ENCODE data around the gene RBBP7.

RBBP7 gene

DNA sequence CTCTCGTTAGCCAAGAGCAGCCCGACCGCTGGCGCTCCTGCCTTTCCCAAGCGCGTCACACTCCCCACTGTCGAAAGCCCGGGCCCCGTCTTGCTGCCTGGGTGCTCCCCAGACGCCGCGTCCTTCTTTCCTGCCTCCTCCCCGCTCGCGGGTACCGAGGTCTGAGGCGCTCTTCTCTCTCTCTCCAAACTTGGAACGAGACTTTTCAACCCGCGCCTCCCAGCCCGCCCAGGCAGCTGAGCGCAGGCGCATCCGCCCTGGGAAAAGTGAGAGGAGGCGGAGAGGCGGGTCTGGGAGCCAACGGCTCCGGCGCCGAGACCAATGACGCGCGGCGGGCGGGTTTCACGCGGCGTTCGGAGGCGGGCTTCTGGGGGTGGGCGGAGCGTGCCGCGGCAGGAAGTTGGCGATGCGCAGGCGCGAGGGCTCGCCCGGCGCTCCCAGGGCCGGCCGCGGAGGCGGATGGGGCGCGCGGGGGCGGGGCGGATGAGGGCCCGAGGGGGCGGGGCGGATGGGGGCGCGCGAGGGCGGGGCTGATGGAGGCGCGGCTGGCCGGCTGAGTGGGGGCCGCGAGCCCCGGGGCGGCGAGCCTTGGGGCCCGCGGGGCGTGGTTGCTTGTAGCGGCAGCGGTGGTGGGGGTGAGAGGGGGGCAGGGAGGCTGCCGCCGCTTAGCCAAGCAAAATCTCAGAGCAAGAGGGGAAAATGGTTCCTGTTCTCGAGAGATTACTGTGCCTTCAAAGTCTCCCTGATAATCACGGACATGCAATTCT is at the start of gene RBBP7:
TSS of gene RBBP7 (minus strand) at position 268 of the 767 bp plus-strand sequence. CDS start 309 bp downstream, outside the sequence.
- peak; percentile 94 for DNase-seq (ENCODE audit: low read depth)

DNA sequence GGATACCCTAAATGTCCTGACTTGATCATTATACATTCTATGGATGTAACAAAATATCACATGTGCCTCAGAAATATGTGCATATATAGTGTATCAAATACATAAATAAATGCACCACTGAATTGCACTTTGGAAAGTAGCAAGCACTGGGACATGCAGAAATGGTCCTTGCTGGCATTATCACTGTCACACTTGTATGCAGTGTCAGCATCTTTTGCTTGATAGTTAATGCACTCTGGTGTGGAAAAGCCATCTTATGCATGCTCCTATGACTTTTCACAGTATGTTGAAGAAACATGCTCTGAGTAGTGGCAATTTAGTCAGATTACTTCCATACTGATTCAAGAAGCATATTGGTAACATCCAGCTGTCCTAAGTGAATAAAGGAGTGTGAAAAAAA is 48.8 kb upstream of the RBBP7 start:
- DNase-seq (ENCODE audit: low read depth): no peak

DNA sequence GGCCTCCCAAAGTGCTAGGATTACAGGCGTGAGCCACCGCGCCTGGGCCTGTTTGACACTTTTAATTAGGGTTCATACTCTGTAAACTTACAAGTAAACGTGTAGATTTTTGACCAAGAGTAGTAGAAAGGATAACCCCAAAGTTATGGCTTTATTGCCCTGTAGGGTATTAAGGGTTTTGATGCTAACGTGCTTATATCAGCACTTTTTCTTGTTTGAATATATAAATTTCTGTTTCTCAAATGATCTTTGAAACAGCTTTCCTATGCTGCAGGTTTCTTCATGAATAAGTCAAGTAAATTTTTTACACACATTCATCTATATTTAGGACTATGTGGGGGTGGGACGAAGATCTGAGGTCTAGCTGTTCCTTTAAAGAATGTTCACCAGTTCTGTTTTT is 47.0 kb upstream of the RBBP7 start:
- no peak for DNase-seq (ENCODE audit: low read depth)

DNA sequence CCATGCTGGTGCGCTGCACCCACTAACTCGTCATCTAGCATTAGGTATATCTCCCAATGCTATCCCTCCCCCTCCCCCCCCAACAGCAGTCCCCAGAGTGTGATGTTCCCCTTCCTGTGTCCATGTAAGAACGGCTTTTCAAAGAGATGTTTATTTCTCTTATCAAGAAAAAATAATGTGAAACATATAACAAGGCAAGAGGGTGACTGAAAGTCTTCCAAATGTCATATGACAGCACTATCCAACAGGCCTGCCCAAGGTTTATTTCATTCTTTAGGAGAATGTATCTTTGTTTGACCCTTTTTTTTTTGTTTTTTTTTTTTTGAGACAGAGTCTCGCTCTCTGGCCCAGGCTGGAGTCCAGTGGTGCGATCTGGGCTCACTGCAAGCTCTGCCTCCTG is 46.4 kb upstream of the RBBP7 start:
- DNase-seq (ENCODE audit: low read depth): no peak

DNA sequence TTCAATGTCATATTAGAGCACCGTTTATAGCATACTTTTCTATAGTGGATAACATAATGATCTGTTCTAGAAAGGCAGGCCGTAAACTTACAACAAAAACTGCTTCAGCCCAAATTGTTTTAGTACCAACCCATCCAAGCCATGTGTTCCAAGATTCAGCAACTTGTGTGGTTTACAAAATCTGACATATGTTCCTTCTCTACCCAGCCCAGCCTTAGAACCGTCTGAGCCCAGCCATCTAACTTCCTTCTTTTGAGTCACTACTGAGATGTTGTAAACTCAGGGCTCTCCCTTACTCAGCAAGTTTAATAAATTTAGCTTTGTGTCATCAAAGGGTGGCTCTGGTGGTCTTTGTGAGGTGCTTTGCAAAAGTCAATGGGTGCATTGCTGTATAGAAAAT is 43.9 kb upstream of the RBBP7 start:
- no peak for DNase-seq (ENCODE audit: low read depth)

DNA sequence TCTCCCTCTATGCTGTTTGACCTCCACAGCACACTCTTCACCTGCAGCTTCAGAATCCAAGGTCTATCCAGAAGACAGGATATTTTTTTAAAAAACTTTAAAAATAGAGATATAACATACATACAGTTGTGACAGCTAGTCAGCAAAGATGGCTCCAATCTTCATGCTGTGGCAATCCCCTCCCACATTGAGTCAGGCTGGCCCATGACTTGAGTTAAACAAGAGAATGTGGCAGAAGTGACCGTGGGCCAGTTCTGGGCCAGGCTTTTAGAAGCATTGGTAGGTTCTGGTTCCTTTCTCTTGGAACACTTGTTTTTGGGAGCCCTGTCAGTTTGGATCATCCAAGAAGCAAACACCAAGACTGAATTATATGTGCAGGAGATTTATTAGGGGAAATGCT is 40.2 kb upstream of the RBBP7 start:
- no peak for DNase-seq (ENCODE audit: low read depth)

DNA sequence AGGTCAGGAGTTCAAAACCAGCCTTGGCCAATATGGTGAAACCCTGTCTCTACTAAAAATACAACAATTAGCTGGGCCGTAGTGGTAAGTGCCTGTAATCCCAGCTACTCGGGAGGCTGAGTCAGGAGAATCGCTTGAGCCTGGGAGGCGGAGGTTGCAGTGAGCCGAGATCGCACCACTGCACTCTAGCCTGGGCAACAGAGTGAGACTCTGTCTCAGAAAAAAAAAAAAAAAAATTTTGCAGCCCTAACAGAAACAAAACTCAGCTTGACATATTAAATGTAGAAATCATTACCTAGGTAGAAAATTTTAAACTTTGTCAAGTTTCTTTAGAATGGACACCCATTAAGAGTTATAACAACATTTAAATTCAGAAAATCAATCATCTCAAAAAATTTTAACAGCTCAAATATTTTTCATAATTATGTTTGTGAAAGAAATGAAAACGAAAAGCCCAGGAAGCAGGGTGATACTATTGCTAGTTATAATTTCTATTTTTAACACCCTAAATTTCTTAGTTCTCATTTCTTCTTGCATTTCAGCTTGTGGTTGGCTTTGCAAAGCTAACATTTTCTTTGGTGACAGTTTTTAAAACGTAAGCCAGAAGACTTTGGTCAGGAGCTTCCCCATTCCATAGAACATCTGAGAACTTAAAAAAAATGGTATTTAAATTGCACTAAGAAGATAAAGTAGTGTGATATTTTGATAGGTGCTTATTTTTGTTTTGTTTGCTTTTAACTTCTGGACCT is 33.3 kb upstream of the RBBP7 start:
- DNase-seq (ENCODE audit: low read depth): no peak

DNA sequence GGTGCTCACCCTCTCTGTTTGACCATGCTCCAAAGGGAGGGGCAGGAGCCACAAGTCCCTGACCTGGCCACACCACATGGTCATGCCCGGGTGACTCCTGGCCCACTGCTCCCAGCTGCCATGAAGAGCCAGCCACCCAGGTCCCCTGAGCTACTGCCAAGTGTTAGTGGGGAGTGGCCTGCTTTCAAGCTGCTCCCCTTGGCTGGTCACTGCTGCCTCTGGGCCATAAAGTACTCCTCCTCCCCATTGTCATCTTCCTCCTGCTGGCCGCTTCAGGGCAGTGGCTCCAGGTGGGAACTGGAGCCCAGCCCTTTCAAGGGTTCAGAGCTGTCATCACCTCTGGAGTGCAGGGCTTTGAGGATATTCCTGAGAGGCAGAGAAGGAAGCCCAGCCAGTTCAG is 27.3 kb upstream of the RBBP7 start:
- no peak for DNase-seq (ENCODE audit: low read depth)

DNA sequence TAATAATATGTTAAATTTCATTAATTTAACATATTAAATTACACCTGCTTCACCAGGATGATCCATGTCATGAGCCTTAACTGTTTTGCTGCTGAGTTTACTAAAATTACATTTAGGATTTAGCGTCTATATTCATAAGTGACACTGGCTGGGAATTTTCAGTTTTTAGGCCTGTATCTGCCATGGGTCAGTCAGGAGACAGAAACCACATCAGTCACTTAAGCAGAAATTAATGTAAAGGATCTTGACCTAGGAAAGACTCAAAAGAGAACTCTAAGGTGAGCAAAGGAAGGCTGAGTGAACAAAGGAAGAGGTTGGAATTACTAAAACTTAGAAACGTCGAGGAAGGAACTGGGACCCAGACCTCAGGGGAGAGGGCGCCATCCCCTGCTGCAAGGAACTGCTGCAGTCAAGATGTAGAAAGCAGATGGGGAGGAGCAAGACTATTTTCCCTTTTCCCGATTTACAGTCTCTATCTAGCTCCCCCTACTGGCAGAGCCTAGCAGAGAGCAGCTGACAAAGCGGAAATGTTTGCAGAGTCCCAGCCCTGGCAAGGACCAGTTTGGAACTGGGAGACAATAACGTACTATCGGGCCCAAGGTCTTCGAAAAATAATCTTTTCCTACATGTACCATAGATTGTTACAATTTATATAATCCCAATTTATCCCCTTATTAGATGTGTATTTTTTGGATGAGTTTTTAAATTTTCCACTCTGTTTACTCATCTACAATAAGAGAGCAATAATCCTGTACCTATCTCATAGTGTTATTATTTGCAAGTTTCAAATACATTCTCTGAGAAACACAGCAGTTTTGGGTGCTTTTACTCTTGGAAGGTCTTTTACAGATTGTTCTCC is 22.6 kb upstream of the RBBP7 start:
- peak; percentile 29 for DNase-seq (ENCODE audit: low read depth)

DNA sequence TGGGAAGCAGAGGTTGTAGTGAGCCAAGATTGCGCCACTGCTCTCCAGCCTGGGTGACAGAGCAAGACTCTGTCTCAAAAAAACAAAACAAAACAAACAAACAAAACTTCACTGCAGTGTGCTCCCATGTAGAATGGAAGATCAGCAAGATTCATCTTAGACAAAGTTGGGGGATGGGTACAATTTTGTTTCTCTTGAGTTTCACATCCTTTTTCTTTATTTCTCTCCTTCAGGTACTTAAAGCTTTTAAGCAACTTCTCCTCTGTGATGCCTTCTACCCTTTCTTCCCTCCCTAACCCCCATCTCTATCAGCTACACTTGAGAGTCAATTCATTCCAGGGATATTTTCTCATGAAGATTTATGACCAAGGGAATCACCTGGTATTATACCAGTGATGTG is 15.5 kb upstream of the RBBP7 start:
- no peak for DNase-seq (ENCODE audit: low read depth)

DNA sequence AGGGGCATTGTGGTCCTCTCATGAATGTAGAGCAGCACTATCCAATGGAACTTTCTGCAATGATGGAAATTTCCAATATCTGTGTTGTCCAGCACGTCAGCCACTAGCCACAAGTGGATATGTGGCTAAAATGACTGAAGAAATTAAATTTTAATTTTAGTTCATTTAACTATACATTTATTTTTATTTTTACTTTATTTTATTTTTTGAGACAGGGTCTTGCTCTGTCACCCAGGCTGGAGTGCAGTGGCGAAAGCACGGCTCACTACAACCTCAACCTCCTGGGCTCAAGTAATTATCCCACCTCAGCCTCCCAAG is 13.3 kb upstream of the RBBP7 start:
- DNase-seq (ENCODE audit: low read depth): no peak

DNA sequence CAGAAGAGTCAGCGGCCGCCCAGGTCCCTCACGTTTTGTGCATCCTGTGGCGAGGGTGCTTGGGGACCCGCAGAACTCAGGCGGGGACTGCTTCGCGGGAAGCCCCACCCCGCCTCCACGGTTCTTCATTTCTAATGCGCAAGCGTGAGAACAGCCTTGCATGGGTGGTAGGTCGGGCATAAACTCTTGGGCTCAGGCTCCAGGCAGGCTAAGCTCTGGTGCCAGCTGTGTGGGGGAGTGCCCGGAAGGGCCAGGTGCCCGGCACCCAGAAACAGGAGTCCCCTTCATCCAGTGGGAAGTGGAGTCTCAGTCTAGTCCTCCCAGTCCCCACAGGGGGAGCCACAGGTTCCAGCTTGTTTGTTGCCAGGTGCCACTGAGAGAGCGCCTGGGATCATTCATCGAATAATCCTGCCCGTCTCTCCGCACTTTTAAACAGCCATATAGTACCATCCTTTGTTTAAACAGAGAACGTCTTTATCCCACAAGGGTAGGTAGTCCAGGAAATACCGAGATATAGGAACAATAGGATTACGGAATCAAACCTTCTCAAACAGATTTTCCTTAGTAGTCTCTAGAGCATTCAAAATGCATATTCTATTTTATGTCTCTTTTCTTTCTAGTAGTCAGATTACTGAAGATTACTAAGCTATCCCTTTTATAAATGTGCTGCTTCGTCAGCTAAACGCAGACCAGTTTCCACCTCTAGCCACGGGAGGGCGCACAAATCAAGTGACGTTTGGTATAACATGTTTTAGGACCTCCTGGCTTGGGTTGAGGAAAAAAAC is 12.7 kb upstream of the RBBP7 start:
- peak; percentile 36 for DNase-seq (ENCODE audit: low read depth)

DNA sequence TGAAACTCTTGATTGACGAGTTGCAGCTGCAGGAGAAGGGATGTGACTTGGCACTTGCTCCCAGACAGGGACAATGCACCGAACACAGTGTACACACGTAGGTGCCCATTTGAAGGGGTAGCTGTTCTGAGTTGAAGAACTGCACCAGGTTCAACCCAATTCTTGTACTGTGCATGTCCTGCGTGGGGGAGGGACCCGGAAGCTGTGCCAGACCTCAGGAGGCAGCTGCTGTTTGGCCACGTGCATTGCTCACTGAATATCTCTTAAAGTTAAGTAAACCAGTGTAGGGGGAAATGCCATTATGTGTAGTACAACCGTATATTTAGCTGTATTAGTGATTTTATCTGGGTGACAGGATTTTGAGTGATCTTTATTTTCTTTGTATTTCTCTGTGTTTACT is 12.0 kb upstream of the RBBP7 start:
- DNase-seq (ENCODE audit: low read depth): no peak

DNA sequence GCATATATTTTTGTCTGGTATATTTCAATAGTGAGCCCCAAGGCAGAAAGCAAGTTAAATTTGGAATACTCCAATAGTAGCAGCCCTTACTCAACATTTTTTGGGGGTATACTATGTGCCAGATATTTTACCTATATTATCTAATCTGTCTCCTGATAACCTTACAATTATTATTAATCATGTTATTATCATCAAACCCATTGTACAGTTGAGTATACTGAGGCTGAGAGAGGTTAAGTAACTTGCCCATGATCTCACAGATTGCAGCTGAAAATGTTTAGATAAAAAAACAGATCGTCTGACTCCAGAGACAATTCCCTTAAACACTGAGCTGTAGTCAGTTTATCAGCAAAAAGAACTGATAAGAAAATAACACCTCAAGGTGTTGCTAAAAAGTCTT is 6.5 kb upstream of the RBBP7 start:
- no peak for DNase-seq (ENCODE audit: low read depth)

DNA sequence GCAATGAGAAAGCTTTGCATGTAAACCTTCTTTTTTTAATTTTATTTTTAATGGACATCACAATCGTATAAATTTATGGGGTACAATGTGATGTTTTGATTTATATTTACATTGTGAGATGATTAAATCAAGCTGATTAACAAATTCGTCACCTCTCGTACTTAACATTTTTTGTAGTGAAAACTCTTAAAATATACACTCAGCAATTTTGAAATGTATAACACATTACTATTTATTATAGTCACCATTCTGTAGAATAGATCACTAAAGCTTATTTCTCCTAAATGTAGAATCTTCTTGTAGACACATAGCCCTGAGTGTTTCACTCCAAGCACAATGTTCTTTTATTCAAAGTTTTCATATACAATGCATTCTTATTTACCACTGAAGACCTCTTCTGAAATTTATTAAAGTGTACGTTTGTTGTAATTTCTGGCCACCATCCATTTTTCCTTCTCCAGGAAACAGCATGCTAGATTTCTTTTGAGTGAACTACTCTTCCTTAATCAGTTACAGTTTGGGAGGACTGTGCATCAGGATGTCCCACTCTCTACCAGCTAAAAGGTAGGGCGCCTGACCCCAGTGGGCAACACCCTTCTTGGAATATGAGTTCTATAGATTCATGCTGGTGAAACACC is 4.4 kb upstream of the RBBP7 start:
- no peak for DNase-seq (ENCODE audit: low read depth)

DNA sequence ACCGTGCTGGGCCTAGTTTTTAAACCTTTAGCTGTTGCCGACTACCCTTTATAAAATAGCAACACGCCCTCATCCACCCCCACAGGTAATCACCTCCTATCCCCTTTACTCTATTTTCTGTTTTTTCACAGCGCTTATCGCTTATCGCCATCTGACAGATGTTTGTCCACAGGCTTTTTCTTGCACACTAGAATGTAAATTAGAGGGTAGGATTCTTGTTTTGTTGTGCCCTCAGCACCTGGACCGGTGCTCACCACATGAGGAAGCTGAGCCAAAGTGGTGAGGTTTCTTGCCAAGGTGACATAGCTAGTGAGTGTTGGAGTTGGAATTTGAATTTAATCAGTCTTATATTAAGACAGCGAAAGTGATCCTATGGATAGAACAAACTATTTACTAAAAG is 2.9 kb upstream of the RBBP7 start:
- no peak for DNase-seq (ENCODE audit: low read depth)

DNA sequence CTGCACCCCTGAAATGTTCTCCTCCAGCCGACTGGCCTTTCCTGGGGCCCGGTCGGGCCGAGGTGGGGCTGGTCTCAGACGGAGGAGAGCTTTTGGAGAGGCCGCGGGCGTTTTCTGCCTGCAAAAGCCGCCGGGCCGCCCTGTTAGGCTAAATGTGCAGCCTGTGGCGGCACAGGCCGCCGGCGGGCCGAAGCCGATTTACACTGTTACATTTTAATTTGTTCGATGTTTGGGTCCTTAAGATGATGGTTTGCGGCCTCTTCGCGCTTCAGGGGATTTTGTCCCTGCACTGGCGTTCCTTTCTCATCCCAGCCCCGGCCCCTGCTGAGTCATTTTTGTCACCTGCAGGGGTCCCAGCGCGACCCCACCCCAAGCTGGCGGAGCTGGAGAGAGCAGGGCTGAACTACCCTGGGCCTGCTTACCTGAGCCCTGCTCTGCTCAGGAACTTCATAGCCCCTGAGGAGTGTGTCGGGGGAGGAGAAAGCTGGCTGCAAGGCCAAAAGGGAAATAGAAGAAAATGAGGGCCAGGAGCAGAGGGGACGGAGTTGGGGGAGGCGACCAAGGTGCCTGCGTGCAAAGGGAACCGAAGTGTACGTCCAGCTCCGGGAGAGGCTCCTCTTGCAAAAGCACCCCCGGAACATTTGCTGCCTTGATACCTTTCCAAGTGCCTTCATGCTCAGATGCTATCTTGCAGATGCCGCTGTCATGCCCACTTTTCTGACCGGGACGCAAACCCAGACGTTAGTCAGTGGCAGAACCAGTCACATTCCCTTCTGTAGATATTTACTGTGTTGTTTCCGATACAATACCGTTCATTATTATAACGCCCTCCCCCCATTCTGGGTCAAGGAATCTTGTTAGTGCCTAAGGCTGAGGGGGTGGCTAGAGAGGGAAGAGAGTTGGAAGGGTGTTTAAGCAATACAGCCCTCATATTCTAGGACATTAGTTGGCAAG is 977 bp upstream of the RBBP7 start:
- no peak for DNase-seq (ENCODE audit: low read depth)

DNA sequence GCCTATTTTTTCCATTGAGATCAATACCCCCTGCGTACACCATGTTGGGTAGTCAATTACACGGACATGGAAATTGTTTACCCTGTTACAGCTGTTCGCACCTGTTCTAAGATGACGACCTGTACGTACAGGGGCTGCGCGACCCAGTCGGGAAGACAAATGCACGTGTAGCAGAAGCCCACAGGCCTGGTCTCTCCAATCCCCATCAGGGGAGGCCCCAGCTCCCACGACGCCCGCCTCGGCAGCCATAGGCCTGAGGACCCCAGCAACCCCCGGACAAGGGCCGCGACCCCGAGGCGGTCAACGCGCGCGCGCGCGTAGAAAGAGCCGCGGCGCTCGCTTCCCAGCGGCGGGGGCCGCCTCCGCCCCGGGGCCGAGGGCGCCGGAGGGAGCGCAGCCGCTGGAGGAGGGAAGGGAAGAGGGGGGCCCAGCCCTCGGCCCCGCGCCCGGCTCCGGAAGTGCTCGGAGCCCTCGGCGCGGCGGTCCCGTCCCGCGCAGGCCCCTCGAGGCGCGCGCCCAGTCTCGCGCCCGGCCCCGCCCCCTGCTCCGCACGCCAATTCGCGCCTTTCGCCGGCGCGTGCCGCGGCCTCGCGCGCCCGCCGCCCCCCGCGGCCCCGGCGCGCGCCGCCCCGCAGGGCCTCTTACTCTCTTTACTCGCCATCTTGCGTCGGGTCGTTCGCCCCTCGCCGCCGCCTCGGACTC is 618 bp downstream of the RBBP7 start:
- peak; percentile 39 for DNase-seq (ENCODE audit: low read depth)

DNA sequence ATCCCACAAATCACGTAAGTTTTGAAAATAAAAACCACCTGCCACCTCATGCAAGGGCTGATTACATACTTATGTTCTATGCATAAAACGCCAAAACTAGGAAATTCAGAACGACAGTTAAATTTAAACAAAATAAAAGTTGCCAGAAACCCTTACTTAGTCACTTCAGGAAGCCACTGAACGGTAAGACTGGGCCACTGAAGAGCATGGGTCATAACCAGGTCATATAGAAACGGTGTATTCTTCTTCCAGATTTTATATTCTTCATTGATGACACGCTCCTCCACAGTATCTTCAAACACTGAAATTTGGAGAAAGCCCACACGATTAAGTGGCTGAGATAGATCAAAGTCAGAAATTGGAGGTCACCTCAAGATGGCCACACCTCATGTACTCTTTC is 1.2 kb downstream of the RBBP7 start:
- no peak for DNase-seq (ENCODE audit: low read depth)

DNA sequence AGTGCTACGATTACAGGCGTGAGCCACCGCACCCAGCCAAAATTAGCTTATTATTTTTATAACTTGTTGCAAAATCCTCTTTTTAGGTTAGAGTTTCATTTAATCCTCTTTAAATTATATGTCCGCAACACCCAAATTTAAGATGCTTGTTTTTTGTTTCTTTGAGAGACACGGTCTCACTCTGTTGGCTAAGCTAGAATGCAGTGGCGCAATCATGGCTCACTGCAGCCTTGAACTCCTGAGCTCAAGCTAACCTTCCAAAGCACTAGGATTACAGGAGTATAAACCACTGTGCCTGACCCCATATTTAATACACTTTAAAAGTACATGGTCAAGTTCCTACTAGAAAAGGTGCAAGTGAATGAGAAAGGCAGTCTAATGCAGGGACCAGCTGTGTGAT is 2.2 kb downstream of the RBBP7 start:
- DNase-seq (ENCODE audit: low read depth): no peak
